SU-DHL-6 (cell line): ENCODE data around the gene AVPR1B.
"Not testable (repeated sequence)": the region's sequence is repeated elsewhere in the genome, so short reads cannot be mapped to it uniquely, and the experiment has no call there.

ENCODE experiments used
- H2AFZ ChIP-seq: fragments of 200-600 bp; sonication (generic); 2 replicates; pipeline ENCODE4 v1.6.1; 2014; ENCODE audit warnings: low read depth, mild to moderate bottlenecking, moderate library complexity, mixed read lengths, antibody characterized with exemption, low read length; ENCODE audit not compliant: severe bottlenecking
- H3F3A ChIP-seq: fragments of 200-600 bp; shearing (Covaris generic); 2 replicates; pipeline ENCODE4 v1.6.0; 2016; ENCODE audit warnings: antibody characterized with exemption, mild to moderate bottlenecking; ENCODE audit not compliant: insufficient read depth
- H3K27ac ChIP-seq: fragments of 200-600 bp; sonication (generic); 2 replicates; pipeline ENCODE4 v1.5.1; 2016; ENCODE audit warnings: low read depth, mild to moderate bottlenecking, low read length, moderate library complexity, mixed read lengths
- H3K27me3 ChIP-seq: fragments of 200-600 bp; sonication (generic), shearing (Covaris generic); 2 replicates; pipeline ENCODE4 v1.6.0; 2014; ENCODE audit warnings: mild to moderate bottlenecking, low read length
- H3K36me3 ChIP-seq: fragments of 200-600 bp; sonication (generic); 2 replicates; pipeline ENCODE4 v1.6.1; 2014; ENCODE audit warnings: mild to moderate bottlenecking, low read length, mixed read lengths
- H3K4me2 ChIP-seq: fragments of 300-600, 200-600 bp; shearing (Covaris generic), sonication (generic); 2 replicates; pipeline ENCODE4 v1.6.0; 2014; ENCODE audit warnings: low read length, low read depth, mild to moderate bottlenecking; ENCODE audit not compliant: poor library complexity, severe bottlenecking
- H3K4me3 ChIP-seq: fragments of 200-600 bp; sonication (generic); 2 replicates; pipeline ENCODE4 v1.5.1; 2014; ENCODE audit warnings: antibody characterized with exemption, low read length, mild to moderate bottlenecking, mixed read lengths; ENCODE audit not compliant: insufficient read depth, poor library complexity, severe bottlenecking
- H3K79me2 ChIP-seq: fragments of 200-600 bp; sonication (generic); 2 replicates; pipeline ENCODE4 v1.6.1; 2014; ENCODE audit warnings: mild to moderate bottlenecking, low read length, moderate library complexity; ENCODE audit not compliant: insufficient read depth
- H3K9ac ChIP-seq: fragments of 200-600 bp; sonication (generic); 2 replicates; pipeline ENCODE4 v1.7.0; 2014; ENCODE audit warnings: mild to moderate bottlenecking, low read length
- H3K9me2 ChIP-seq: fragments of 200-600 bp; sonication (generic); replicated peaks from 2 replicates; pipeline ENCODE4 v1.6.1; 2014; ENCODE audit warnings: low read length; ENCODE audit not compliant: insufficient read depth
- H3K9me3 ChIP-seq: fragments of 200-600 bp; sonication (generic); 2 replicates; pipeline ENCODE4 v1.6.1; 2014; ENCODE audit warnings: low read length, mixed read lengths; ENCODE audit not compliant: insufficient read depth
- H4K20me1 ChIP-seq: fragments of 200-600 bp; sonication (generic); 2 replicates; pipeline ENCODE4 v1.6.1; 2014; ENCODE audit warnings: low read depth, mild to moderate bottlenecking, antibody characterized with exemption, low read length, moderate library complexity, mixed read lengths
- CTCF ChIP-seq: fragments of 200-600 bp; sonication (generic); IDR thresholded peaks from one replicate; pipeline ENCODE4 v1.5.1; 2017; ENCODE audit warnings: antibody characterized with exemption, mild to moderate bottlenecking, low read length, moderate library complexity; ENCODE audit not compliant: insufficient read depth, poor library complexity, severe bottlenecking
- EZH2phosphoT487 ChIP-seq: fragments of 200-600 bp; sonication (generic), shearing (Covaris generic); conservative IDR thresholded peaks from 2 replicates; pipeline ENCODE4 v1.6.1; 2018; ENCODE audit warnings: mild to moderate bottlenecking, antibody characterized with exemption, low read length, moderate library complexity, mixed read lengths

AVPR1B gene

DNA sequence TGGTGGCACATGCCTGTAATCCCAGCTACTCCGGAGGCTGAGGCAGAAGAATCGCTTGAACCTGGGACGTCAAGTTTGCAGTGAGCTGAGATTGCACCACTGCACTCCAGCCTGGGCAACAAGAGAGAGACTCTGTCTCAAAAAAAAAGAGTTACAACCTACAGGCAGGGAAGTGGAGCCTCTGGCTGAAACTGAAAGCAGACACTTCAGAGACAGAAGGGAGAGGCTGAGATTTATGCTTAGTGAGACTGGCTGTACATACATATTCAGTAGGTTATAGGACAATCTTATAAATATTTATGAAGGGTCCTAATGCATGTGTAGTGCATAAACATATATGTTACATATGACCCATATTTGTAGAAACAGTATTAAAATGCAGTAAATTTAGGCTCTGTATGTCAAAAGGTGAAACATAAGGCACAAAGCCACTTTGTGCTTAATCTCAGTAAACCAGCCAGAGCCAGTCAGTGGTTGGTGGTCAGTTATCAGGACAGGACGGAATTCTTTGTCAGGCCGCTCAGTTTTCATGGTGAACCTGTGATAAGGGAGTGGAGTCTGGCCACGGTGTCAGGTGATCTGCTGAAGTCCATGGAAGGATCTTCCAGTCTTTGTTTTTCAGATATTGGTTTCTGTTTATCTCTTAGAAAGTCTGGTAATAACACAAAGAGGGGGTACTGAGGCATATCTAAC lies 50.6 kb downstream of the AVPR1B start:
- no peaks in the 10 kb centered on the region for H3K9me3 ChIP-seq
- H4K20me1 ChIP-seq: no peaks in the 10 kb centered on the region
- no peaks in the 10 kb centered on the region for H3K27me3 ChIP-seq
- no peak overlapping the region for H3K4me3 ChIP-seq
- H3F3A ChIP-seq: peaks cover 3% of the 10 kb centered on the region; the same call in 1 of the 2 replicates
- TF ChIP-seq EZH2phosphoT487 (no peak), CTCF (no peak)
- H3K4me2 ChIP-seq: no peak overlapping the region
- H2AFZ ChIP-seq: no peak overlapping the region
- no peak overlapping the region for H3K27ac ChIP-seq
- H3K9me2 ChIP-seq: no peaks in the 10 kb centered on the region
- peaks cover 10% of the 10 kb centered on the region; the same call in 1 of the 2 replicates for H3K36me3 ChIP-seq
- peaks cover 8% of the 10 kb centered on the region; the same call in 1 of the 2 replicates for H3K79me2 ChIP-seq
- H3K9ac ChIP-seq: no peak overlapping the region

DNA sequence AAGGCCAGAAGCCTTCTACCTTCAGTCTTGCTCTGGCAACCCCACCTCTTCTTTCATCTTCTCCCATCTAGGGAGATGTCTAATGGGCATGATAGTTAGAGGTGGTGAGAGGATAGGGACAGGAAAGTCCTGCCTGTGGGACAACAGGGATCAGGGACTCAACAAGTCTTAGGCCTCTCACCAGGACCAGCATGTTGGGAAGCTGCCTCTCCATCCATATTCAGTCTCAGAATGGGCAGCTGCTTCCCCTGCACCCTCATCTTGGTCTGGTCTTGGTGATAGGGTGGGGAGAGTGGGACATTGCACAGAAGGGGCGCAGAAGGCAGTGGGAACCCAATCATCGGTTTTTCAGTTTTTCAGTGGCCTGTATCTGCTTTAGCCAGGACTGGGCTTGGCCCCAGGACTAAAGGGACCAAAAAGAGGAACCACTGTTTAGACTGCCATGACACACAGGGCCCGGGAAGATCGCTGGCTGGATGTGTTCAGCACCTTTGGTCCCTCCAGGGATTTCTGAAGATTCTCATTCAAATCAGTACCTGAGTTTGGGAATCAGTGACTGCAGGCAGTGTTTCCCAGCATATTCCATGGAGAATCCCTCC lies 51.5 kb downstream of the AVPR1B start:
- Histone ChIP-seq H3F3A (peaks cover 6% of the 10 kb centered on the region; the same call in 1 of the 2 replicates), H3K79me2 (peaks cover 8% of the 10 kb centered on the region; the same call in 1 of the 2 replicates), H3K9me2 (no peaks in the 10 kb centered on the region), H3K36me3 (peaks cover 9% of the 10 kb centered on the region; the same call in 1 of the 2 replicates), H3K27me3 (no peaks in the 10 kb centered on the region), H3K27ac (no peak overlapping the region), H3K4me3 (no peak overlapping the region), H2AFZ (no peak overlapping the region), H3K4me2 (no peak overlapping the region), H3K9ac (no peak overlapping the region), H3K9me3 (no peaks in the 10 kb centered on the region), H4K20me1 (no peaks in the 10 kb centered on the region)
- TF ChIP-seq EZH2phosphoT487 (no peak), CTCF (no peak)

DNA sequence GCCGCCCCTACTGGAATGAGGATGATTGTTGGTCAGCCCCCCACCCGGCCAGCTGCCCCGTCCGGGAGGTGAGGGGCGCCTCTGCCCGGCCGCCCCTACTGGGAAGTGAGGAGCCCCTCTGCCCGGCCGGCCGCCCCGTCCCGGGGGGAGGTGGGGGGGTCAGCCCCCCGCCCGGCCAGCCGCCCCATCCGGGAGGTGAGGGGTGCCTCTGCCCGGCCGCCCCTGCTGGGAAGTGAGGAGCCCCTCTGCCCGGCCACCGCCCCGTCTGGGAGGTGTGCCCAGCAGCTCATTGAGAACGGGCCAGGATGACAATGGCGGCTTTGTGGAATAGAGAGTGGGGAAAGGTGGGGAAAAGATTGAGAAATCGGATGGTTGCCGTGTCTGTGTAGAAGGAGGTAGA lies 52.7 kb downstream of the AVPR1B start:
- not testable (repeated sequence) for H3K4me3 ChIP-seq, H3K27ac ChIP-seq, H3K9me2 ChIP-seq, H3K9ac ChIP-seq, H4K20me1 ChIP-seq, H3K9me3 ChIP-seq, H3K36me3 ChIP-seq, H3K4me2 ChIP-seq, H2AFZ ChIP-seq, H3K27me3 ChIP-seq, H3F3A ChIP-seq
- peaks cover 16% of the 10 kb centered on the region for H3K79me2 ChIP-seq

- peaks cover 21% of the 10 kb centered on the region for H3K79me2 ChIP-seq
- H3K9me3 ChIP-seq, H3K4me3 ChIP-seq, H3F3A ChIP-seq, H3K9me2 ChIP-seq, H3K36me3 ChIP-seq, H3K27me3 ChIP-seq, H3K4me2 ChIP-seq, H3K9ac ChIP-seq, H3K27ac ChIP-seq, H2AFZ ChIP-seq, H4K20me1 ChIP-seq: not testable (repeated sequence)
These were observed 53.2 kb downstream of the AVPR1B start for GRCh38 chr1:206064001-206064400.
